ENCODE measurements around the gene DENND10. TPM values are rescaled to one million over a fixed set of nuclear protein-coding genes. Genes with fewer than 3 reads are reported as not detected.

DENND10 gene
- total and polyA plus RNA-seq, 4 donors = 17.9 to 37.7 (median 27.3) TPM

GRCh38 chr10:119167041-119167440 lies 63.1 kb downstream of the DENND10 start (continued):
- no peak for TF ChIP-seq CTCF (IDR thresholded peaks at IDR 0.05; ENCODE audit: low read depth, low read length, missing input control)
- TF ChIP-seq JUND (IDR thresholded peaks at IDR 0.05) = no peak

GRCh38 chr10:119174109-119174508 lies 70.2 kb downstream of the DENND10 start:
- WGBS = 64% methylated on average over 2 of the region's 2 CpGs
- no peak for TF ChIP-seq CTCF (IDR thresholded peaks at IDR 0.05; ENCODE audit: low read depth, low read length, missing input control)
- TF ChIP-seq RXRA (IDR thresholded peaks at IDR 0.05) = no peak
- Histone ChIP-seq H3K9me3 (ENCODE audit: control insufficient read depth in 4 of 4, low read length in 3 of 4) (no peaks in the 10 kb centered on the region), H3K27ac (ENCODE audit: low read depth in 1 of 2, low read length in 2 of 2) (no peak overlapping the region), H3K36me3 (ENCODE audit: control insufficient read depth in 4 of 4, insufficient read depth in 3 of 4, low read depth in 1 of 4, low read length in 3 of 4) (peaks cover 6 to 43% (median 38%) of the 10 kb centered on the region in 4 donors), H3K27me3 (ENCODE audit: control insufficient read depth in 4 of 4, insufficient read depth in 4 of 4, low read length in 3 of 4) (no peaks in the 10 kb centered on the region), H3K9ac (ENCODE audit: low read depth in 1 of 2, low read length in 2 of 2) (no peak overlapping the region), H3K4me1 (ENCODE audit: control insufficient read depth in 4 of 4, insufficient read depth in 4 of 4, low read length in 3 of 4) (peaks cover 3 to 16% (median 10%) of the 10 kb centered on the region in 4 donors), H3K4me3 (ENCODE audit: low read depth in 1 of 3, low read length in 3 of 3) (no peak overlapping the region)
- DNase-seq (ENCODE audit: low spot score) = no peak

GRCh38 chr10:119176166-119176565 lies 72.3 kb downstream of the DENND10 start:
- no peak for DNase-seq (ENCODE audit: low spot score)
- TF ChIP-seq JUND (IDR thresholded peaks at IDR 0.05) (no peak), FOXA1 (IDR thresholded peaks at IDR 0.05) (no peak), TAF1 (conservative IDR thresholded peaks at IDR 0.05) (no peak), MAX (IDR thresholded peaks at IDR 0.05) (no peak), HNF4G (IDR thresholded peaks at IDR 0.05) (no peak), EGR1 (IDR thresholded peaks at IDR 0.05; ENCODE audit: low read depth in 2 of 2) (no peak), FOXA2 (IDR thresholded peaks at IDR 0.05) (no peak), RXRA (IDR thresholded peaks at IDR 0.05) (no peak), REST (IDR thresholded peaks at IDR 0.05) (no peak), ATF3 (IDR thresholded peaks at IDR 0.05) (no peak), CTCF (IDR thresholded peaks at IDR 0.05; ENCODE audit: low read depth, low read length, missing input control) (no peak), YY1 (IDR thresholded peaks at IDR 0.05) (no peak), HNF4A (conservative IDR thresholded peaks at IDR 0.05) (no peak), NR2F2 (IDR thresholded peaks at IDR 0.05) (no peak), RAD21 (IDR thresholded peaks at IDR 0.05) (no peak), ZBTB33 (IDR thresholded peaks at IDR 0.05) (no peak), GABPA (IDR thresholded peaks at IDR 0.05 in 1 of 2, conservative IDR thresholded peaks at IDR 0.05 in 1 of 2) (no peak), SP1 (IDR thresholded peaks at IDR 0.05) (no peak)
- Histone ChIP-seq H3K27ac (ENCODE audit: low read depth in 1 of 2, low read length in 2 of 2) (no peak overlapping the region), H3K4me3 (ENCODE audit: low read depth in 1 of 3, low read length in 3 of 3) (no peak overlapping the region), H3K27me3 (ENCODE audit: control insufficient read depth in 4 of 4, insufficient read depth in 4 of 4, low read length in 3 of 4) (no peaks in the 10 kb centered on the region), H3K9ac (ENCODE audit: low read depth in 1 of 2, low read length in 2 of 2) (no peak overlapping the region), H3K4me1 (ENCODE audit: control insufficient read depth in 4 of 4, insufficient read depth in 4 of 4, low read length in 3 of 4) (peaks cover 3 to 16% (median 9%) of the 10 kb centered on the region in 4 donors), H3K36me3 (ENCODE audit: control insufficient read depth in 4 of 4, insufficient read depth in 3 of 4, low read depth in 1 of 4, low read length in 3 of 4) (peaks cover 5 to 30% (median 25%) of the 10 kb centered on the region in 4 donors), H3K9me3 (ENCODE audit: control insufficient read depth in 4 of 4, low read length in 3 of 4) (no peaks in the 10 kb centered on the region)
- 89% methylated on average over 6 of the region's 6 CpGs for WGBS
